ENCODE measurements around the gene JAZF1. TPM values are rescaled to one million over a fixed set of nuclear protein-coding genes. Genes with fewer than 3 reads are reported as not detected.

Gene JAZF1
- total RNA-seq, 4 donors from 2014 or later: 27.8 to 36.5 (median 30.5) TPM

DNA sequence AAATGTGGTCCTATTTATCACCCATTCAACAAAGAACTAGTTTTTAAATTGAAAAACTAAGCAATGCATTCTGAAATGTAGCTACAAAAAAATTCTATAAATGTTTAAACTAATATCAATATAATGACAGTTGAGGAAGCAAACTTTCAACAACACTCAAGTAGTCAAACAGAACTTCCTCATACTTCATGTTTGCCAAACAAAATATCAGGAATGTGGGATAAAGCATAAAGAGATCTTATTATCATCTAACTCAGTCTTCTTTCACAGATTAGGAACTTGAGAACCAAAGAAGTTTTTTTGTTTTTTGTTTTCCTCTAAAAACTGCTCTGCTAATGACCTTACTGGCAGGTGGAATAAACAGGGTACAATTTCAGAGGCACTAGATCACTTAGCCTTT, 116.2 kb downstream of the JAZF1 start:
- TF ChIP-seq, protein P1, sequence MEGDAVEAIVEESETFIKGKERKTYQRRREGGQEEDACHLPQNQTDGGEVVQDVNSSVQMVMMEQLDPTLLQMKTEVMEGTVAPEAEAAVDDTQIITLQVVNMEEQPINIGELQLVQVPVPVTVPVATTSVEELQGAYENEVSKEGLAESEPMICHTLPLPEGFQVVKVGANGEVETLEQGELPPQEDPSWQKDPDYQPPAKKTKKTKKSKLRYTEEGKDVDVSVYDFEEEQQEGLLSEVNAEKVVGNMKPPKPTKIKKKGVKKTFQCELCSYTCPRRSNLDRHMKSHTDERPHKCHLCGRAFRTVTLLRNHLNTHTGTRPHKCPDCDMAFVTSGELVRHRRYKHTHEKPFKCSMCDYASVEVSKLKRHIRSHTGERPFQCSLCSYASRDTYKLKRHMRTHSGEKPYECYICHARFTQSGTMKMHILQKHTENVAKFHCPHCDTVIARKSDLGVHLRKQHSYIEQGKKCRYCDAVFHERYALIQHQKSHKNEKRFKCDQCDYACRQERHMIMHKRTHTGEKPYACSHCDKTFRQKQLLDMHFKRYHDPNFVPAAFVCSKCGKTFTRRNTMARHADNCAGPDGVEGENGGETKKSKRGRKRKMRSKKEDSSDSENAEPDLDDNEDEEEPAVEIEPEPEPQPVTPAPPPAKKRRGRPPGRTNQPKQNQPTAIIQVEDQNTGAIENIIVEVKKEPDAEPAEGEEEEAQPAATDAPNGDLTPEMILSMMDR (IDR thresholded peaks at IDR 0.05): no peak
- TF ChIP-seq EP300 (IDR thresholded peaks at IDR 0.05) (no peak), POLR2AphosphoS5 (IDR thresholded peaks at IDR 0.05) (no peak), POLR2A (IDR thresholded peaks at IDR 0.05) (no peak)
- no peaks in the 10 kb centered on the region for H3K9me3 ChIP-seq
- no peak for ATAC-seq
- peak overlapping the region in 3 of 4 donors; percentile 60 to 73 (median 72) for H3K27ac ChIP-seq
- H3K4me3 ChIP-seq: no peak overlapping the region
- H3K4me1 ChIP-seq: peaks cover 13 to 74% (median 17%) of the 10 kb centered on the region in 3 donors
- no peaks in the 10 kb centered on the region for H3K27me3 ChIP-seq
- no peaks in the 10 kb centered on the region for H3K36me3 ChIP-seq

DNA sequence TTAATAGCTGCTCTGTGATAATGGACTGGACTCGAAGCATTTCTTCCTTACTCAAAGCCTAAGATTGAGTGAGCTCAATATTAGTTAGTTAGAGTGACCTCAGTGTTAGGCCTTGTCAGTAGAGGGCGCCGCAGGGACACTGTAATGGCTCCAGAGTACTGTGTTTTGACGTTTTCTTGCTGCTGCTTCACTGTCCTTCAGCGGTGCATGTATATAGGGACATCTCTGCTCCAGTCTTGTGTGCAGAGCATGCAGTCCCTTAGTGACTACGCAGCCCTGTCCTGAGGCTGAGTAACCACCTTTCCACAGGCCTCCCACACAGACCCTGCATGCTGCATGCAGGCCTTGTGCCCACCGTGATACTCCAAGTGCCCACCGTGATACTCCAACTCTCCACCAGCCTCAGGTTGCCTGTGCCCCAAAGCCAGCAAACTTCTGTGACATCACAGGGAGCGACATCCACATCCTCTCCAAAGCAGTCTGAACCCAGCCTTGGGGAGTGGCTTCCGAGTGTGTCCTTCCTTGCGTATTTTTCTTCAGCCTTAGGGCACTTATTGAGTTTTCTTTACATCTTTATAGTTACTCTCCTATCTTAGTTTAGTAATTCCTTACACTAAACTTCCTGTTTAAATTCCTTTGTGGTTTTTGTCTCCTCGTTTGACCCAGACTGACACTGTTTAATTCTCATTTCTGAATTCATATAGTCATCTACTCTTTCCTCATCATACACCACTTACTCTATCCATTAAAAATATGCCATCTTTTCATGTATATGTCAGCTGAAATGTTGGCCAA, 118.2 kb downstream of the JAZF1 start:
- Histone ChIP-seq H3K36me3 (no peaks in the 10 kb centered on the region), H3K9me3 (no peaks in the 10 kb centered on the region), H3K4me3 (no peak overlapping the region), H3K4me1 (peaks cover 10 to 56% (median 13%) of the 10 kb centered on the region in 3 donors), H3K27me3 (no peaks in the 10 kb centered on the region), H3K27ac (no peak overlapping the region)
- ATAC-seq: peak; percentile 67
- TF ChIP-seq POLR2AphosphoS5 (IDR thresholded peaks at IDR 0.05): no peak
- TF ChIP-seq, protein P1 (IDR thresholded peaks at IDR 0.05): peak; percentile 54 to 77 (median 57)
- 32 to 54% methylated on average over 8 to 11 of the region's 12 CpGs for WGBS, 2 donors (ENCODE audit: low coverage in 1 of 2)

DNA sequence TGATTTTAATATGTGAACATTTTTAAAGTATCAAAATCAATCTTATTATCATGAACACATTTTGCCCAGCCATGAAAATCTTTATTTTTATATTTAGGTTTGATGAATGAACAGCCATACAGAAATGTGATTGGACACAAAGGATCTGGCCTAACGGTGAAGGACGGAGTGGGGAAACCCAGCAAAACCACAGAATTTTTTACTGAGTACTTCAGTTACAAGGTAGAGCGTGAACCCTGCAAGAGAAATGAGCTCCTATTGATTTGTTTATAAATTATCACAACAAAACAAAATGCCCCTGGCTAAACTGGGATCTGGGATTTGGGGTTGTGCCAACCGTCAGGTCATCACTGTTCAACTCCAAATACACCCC, 118.8 kb downstream of the JAZF1 start:
- Histone ChIP-seq H3K4me3 (no peak overlapping the region), H3K27me3 (no peaks in the 10 kb centered on the region), H3K9me3 (no peaks in the 10 kb centered on the region), H3K4me1 (peaks cover 10 to 51% (median 13%) of the 10 kb centered on the region in 3 donors), H3K27ac (no peak overlapping the region), H3K36me3 (no peaks in the 10 kb centered on the region)
- 69 to 94% methylated on average over 3 to 4 of the region's 4 CpGs for WGBS, 2 donors (ENCODE audit: low coverage in 1 of 2)
- no peak for TF ChIP-seq EP300 (IDR thresholded peaks at IDR 0.05)
- TF ChIP-seq POLR2AphosphoS5 (IDR thresholded peaks at IDR 0.05): no peak
- ATAC-seq: no peak

DNA sequence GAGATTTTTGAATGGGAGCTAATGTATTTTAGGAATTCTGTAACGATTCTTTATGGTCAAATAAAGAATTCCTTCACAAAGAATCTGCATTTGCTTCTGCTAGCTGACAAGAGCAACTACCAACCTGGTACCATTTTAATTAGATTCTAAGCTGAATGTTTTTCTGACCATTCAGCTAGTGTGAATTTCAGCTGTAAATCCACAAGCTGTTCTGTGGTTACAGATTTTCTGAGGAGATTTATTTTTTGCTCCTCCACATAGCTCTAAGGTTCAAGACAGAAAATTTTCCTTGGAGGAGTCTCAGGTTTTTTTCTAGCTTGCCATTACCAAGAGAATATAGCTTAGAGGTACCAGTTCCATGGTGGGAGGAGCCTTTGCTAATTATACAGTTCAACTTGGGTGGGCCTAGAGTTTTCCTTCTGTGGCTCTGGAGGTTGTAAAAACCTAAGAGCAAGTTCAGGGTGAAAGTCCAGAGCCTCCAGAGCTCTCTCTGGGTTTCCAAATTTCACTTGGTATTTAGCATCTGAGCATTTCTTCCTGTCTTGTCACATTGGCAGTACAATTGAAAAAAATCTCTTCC, 120.1 kb downstream of the JAZF1 start:
- no peaks in the 10 kb centered on the region for H3K9me3 ChIP-seq
- no peaks in the 10 kb centered on the region for H3K27me3 ChIP-seq
- WGBS, 2 donors (ENCODE audit: low coverage in 1 of 2): 56 to 76% methylated on average over 1 of the region's 1 CpG
- peaks cover 10 to 38% (median 13%) of the 10 kb centered on the region in 3 donors for H3K4me1 ChIP-seq
- no peak overlapping the region for H3K4me3 ChIP-seq
- H3K36me3 ChIP-seq: no peaks in the 10 kb centered on the region
- no peak for ATAC-seq
- no peak overlapping the region for H3K27ac ChIP-seq
- TF ChIP-seq POLR2A (IDR thresholded peaks at IDR 0.05): no peak
- TF ChIP-seq POLR2AphosphoS5 (IDR thresholded peaks at IDR 0.05): no peak
- TF ChIP-seq EP300 (IDR thresholded peaks at IDR 0.05): no peak
- TF ChIP-seq, protein P1 (IDR thresholded peaks at IDR 0.05): no peak

DNA sequence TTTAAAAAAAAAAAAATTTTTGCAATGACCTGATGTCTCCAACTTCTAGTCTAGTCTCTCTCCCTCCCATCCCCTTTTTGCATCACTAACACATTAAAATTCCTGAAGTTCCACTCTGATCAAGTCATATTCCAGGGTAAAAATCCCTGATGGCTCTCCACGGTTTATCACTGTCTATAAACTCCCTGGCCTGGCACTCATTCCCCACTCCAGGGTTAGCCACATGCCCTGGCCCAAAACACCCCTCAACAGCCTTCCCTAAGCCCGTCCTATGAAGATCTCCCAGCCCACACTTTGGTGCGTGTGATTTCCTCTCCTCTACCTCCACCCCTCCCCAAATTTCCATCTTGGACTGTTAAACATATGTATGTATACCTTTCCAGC, 125.4 kb downstream of the JAZF1 start:
- no peak overlapping the region for H3K27ac ChIP-seq
- no peaks in the 10 kb centered on the region for H3K27me3 ChIP-seq
- TF ChIP-seq POLR2A (IDR thresholded peaks at IDR 0.05) (no peak), EP300 (IDR thresholded peaks at IDR 0.05) (no peak), POLR2AphosphoS5 (IDR thresholded peaks at IDR 0.05) (no peak)
- TF ChIP-seq, protein P1 (IDR thresholded peaks at IDR 0.05): no peak
- H3K9me3 ChIP-seq: no peaks in the 10 kb centered on the region
- no peaks in the 10 kb centered on the region for H3K36me3 ChIP-seq
- no peak overlapping the region for H3K4me3 ChIP-seq
- ATAC-seq: no peak
- H3K4me1 ChIP-seq: peaks cover 0 to 10% (median 0%) of the 10 kb centered on the region in 3 donors
- 61 to 66% methylated on average over 3 of the region's 3 CpGs for WGBS, 2 donors (ENCODE audit: low coverage in 1 of 2)

Data from gastroesophageal sphincter (tissue), 4 donors.